Stimulated activated CD8-positive, alpha-beta memory T cell treated with anti-CD3 and anti-CD28 coated beads, Interleukin-4, amount 100 ng/mL, for 48 hours (primary cell): ENCODE measurements around the gene RAI1.
"Not testable (repeated sequence)": the region's sequence is repeated elsewhere in the genome, so short reads cannot be mapped to it uniquely, and the experiment has no call there.

ENCODE experiments used
- DNase-seq: peaks from one replicate; pipeline ENCODE4 v3.0.0-alpha.2; 2020

RAI1 gene

GRCh38 chr17:17666111-17666714 is 15.0 kb upstream of the RAI1 start:
- DNase-seq: no peak

- no peak for DNase-seq
Measured at GRCh38 chr17:17667231-17667630, 14.0 kb upstream of the RAI1 start.

GRCh38 chr17:17667947-17668346 is 13.3 kb upstream of the RAI1 start:
- no peak for DNase-seq

GRCh38 chr17:17668358-17668757 is 12.9 kb upstream of the RAI1 start:
- no peak for DNase-seq

GRCh38 chr17:17668775-17669579 is 12.3 kb upstream of the RAI1 start:
- DNase-seq: peak; percentile 55

GRCh38 chr17:17669580-17670235 is 11.6 kb upstream of the RAI1 start:
- DNase-seq: no peak

GRCh38 chr17:17670701-17671305 is 10.5 kb upstream of the RAI1 start:
- DNase-seq: no peak

- DNase-seq: no peak
Measured at GRCh38 chr17:17671369-17672129, 9.7 kb upstream of the RAI1 start.

- DNase-seq: no peak
Measured at GRCh38 chr17:17672453-17673368, 8.5 kb upstream of the RAI1 start.

- DNase-seq: no peak
Measured at GRCh38 chr17:17675416-17675815, 5.8 kb upstream of the RAI1 start.

GRCh38 chr17:17675925-17676534 is 5.2 kb upstream of the RAI1 start:
- DNase-seq: no peak

GRCh38 chr17:17676752-17677151 is 4.5 kb upstream of the RAI1 start:
- DNase-seq: no peak

- no peak for DNase-seq
Measured at GRCh38 chr17:17677299-17678040, 3.8 kb upstream of the RAI1 start.

GRCh38 chr17:17678063-17678699 is 3.1 kb upstream of the RAI1 start:
- DNase-seq: not testable (repeated sequence)

- no peak for DNase-seq
Measured at GRCh38 chr17:17679243-17679642, 2.0 kb upstream of the RAI1 start.

GRCh38 chr17:17679748-17680147 is 1.5 kb upstream of the RAI1 start:
- no peak for DNase-seq

- DNase-seq: no peak
Measured at GRCh38 chr17:17680477-17681186, 626 bp upstream of the RAI1 start.

- peak; percentile 63 for DNase-seq
Measured at GRCh38 chr17:17681744-17682292, 560 bp downstream of the RAI1 start.

- peak; percentile 71 for DNase-seq
Measured at GRCh38 chr17:17682293-17682736, 1.1 kb downstream of the RAI1 start.
